A549 (cell line): Measurements from ENCODE around the gene WBP2. TPM values are rescaled to one million over a fixed set of nuclear protein-coding genes. Genes with fewer than 3 reads are reported as not detected.

Experiments
- ATAC-seq, 2 experiments: fragments of 200-7000 bp in 1 of 2; fragments of >200 bp in 1 of 2; cut with Nextera tagmentation in 1 of 2; cut with Tn5 transposase in 1 of 2; 3 replicates each; pipeline versions ENCODE4 v1.8.0 to v1.9.1; 2018 to 2020; ENCODE audit warnings: mild to moderate bottlenecking in 1 of 2, moderate library complexity in 1 of 2
- CTCF ChIA-PET: fragments of 300-600 bp; sonication (Branson Sonifier 250); formaldehyde crosslinking; extraction: SDS; loops from one replicate; lab custom pipeline; 2021; ENCODE audit warnings: antibody characterized with exemption, inconsistent platforms; lab: Yijun Ruan, JAX
- POLR2A ChIA-PET: fragments of 350-600 bp; formaldehyde crosslinking; extraction: SDS; loops from one replicate; lab custom pipeline; 2021; ENCODE audit warnings: antibody characterized with exemption, inconsistent platforms; lab: Yijun Ruan, JAX
- DNase-seq, 2 experiments: peaks; one replicate each; pipeline versions ENCODE4 v3.0.0 to v3.0.0-alpha.2; 2011 to 2016; ENCODE audit warnings: low read depth in 1 of 2, low spot score in 1 of 2
- FAIRE-seq: peaks from 2 replicates; lab custom pipeline; 2011; peaks lifted over from hg19 to GRCh38; lab: Jason Lieb, UNC
- H3K27ac ChIP-seq, 2 experiments: fragments of >200 bp; sonication (Bioruptor Twin); formaldehyde crosslinking; 3 replicates each; pipeline ENCODE4 v1.5.1; 2016 to 2017
- H3K4me1 ChIP-seq: fragments of >200 bp; sonication (Bioruptor Twin); formaldehyde crosslinking; 3 replicates; pipeline ENCODE4 v1.6.1; 2016
- H3K4me2 ChIP-seq: fragments of >200 bp; sonication (Bioruptor Twin); formaldehyde crosslinking; 3 replicates; pipeline ENCODE4 v1.6.1; 2016
- H3K4me3 ChIP-seq: fragments of >200 bp; sonication (Bioruptor Twin); formaldehyde crosslinking; 3 replicates; pipeline ENCODE4 v1.5.1; 2016
- H3K9me3 ChIP-seq: fragments of >200 bp; sonication (Bioruptor Twin); formaldehyde crosslinking; 3 replicates; pipeline ENCODE4 v1.6.1; 2016
- BCL3 ChIP-seq: fragments of >200 bp; sonication (Bioruptor Twin); formaldehyde crosslinking; IDR thresholded peaks from 3 replicates; pipeline ENCODE4 v1.6.1; 2016
- CBX2 ChIP-seq: fragments of 200-600 bp; sonication (generic); IDR thresholded peaks from 2 replicates; pipeline ENCODE4 v1.6.1; 2016; ENCODE audit warnings: low read depth, mild to moderate bottlenecking, borderline replicate concordance
- CEBPB ChIP-seq, 2 experiments: fragments of >200 bp in 1 of 2; sonication (Bioruptor Twin) in 1 of 2; formaldehyde crosslinking in 1 of 2; IDR thresholded peaks; 2 replicates each; pipeline ENCODE4 v1.6.1; 2012 to 2016
- CHD2 ChIP-seq: fragments of 150-350 bp; IDR thresholded peaks from 2 replicates; pipeline ENCODE4 v1.6.1; 2014; ENCODE audit warnings: low read length; ENCODE audit not compliant: partially characterized antibody
- CTCF ChIP-seq: fragments of >200 bp; sonication (Bioruptor Twin); formaldehyde crosslinking; IDR thresholded peaks from 3 replicates; pipeline ENCODE4 v1.5.1; 2016
- E2F6 ChIP-seq: IDR thresholded peaks from 2 replicates; pipeline ENCODE4 v1.6.1; 2012; ENCODE audit warnings: low read depth, borderline replicate concordance
- ELK1 ChIP-seq: fragments of 150-350 bp; IDR thresholded peaks from 2 replicates; pipeline ENCODE4 v1.6.1; 2014; ENCODE audit warnings: low read depth, mild to moderate bottlenecking, low read length
- FOSL2 ChIP-seq, 2 experiments: fragments of 450-650 bp in 1 of 2; fragments of >200 bp in 1 of 2; sonication (Bioruptor Twin) in 1 of 2; formaldehyde crosslinking; IDR thresholded peaks; 2 replicates each; pipeline versions ENCODE4 v1.5.0 to v1.6.1; 2016 to 2020; ENCODE audit warnings: mild to moderate bottlenecking in 1 of 2, moderate library complexity in 1 of 2
- HES2 ChIP-seq: fragments of >200 bp; sonication (Bioruptor Twin); formaldehyde crosslinking; IDR thresholded peaks from 2 replicates; pipeline ENCODE4 v1.6.1; 2016
- HMGXB4 ChIP-seq: fragments of 250-450 bp; sonication (Bioruptor Pico); IDR thresholded peaks from 2 replicates; pipeline ENCODE4 v1.5.0; 2021; ENCODE audit warnings: mild to moderate bottlenecking, moderate library complexity, borderline replicate concordance
- JUNB ChIP-seq: fragments of >200 bp; sonication (Bioruptor Twin); formaldehyde crosslinking; IDR thresholded peaks from 2 replicates; pipeline ENCODE4 v1.6.1; 2016
- KDM5A ChIP-seq: fragments of 200-600 bp; sonication (generic); IDR thresholded peaks from 2 replicates; pipeline ENCODE4 v1.6.1; 2016; ENCODE audit warnings: antibody characterized with exemption, mild to moderate bottlenecking
- MAX ChIP-seq: IDR thresholded peaks from 2 replicates; pipeline ENCODE4 v1.6.1; 2012
- NPAS2 ChIP-seq: fragments of 250-450 bp; sonication (Bioruptor Pico); IDR thresholded peaks from 2 replicates; pipeline ENCODE4 v1.8.0; 2022; ENCODE audit warnings: mild to moderate bottlenecking, moderate library complexity, borderline replicate concordance
- PBX3 ChIP-seq: IDR thresholded peaks from 2 replicates; pipeline ENCODE4 v1.6.1; 2012
- PHF8 ChIP-seq: fragments of 200-600 bp; sonication (generic); IDR thresholded peaks from 2 replicates; pipeline ENCODE4 v1.6.1; 2016; ENCODE audit warnings: low read depth, mild to moderate bottlenecking, antibody characterized with exemption, moderate library complexity, borderline replicate concordance
- POLR2AphosphoS2 ChIP-seq: conservative IDR thresholded peaks from 2 replicates; pipeline ENCODE4 v1.6.1; 2012; ENCODE audit warnings: low read length, improper control_type of control experiment, inconsistent platforms
- RAD21 ChIP-seq, 2 experiments: fragments of >200 bp in 1 of 2; sonication (Bioruptor Twin) in 1 of 2; formaldehyde crosslinking in 1 of 2; IDR thresholded peaks in 1 of 2; conservative IDR thresholded peaks in 1 of 2; 2 replicates in 1 of 2; 3 replicates in 1 of 2; pipeline ENCODE4 v1.6.1; 2012 to 2018; ENCODE audit warnings: inconsistent platforms in 1 of 2
- RCOR1 ChIP-seq: fragments of 150-350 bp; IDR thresholded peaks from 2 replicates; pipeline ENCODE4 v1.6.1; 2014; ENCODE audit warnings: antibody characterized with exemption, low read length, low read depth
- RFX5 ChIP-seq: fragments of 450-650 bp; IDR thresholded peaks from 2 replicates; pipeline ENCODE4 v1.7.1; 2014; ENCODE audit warnings: antibody characterized with exemption, mild to moderate bottlenecking, moderate library complexity
- SMC3 ChIP-seq: fragments of >200 bp; sonication (Bioruptor Twin); formaldehyde crosslinking; IDR thresholded peaks from 3 replicates; pipeline ENCODE4 v1.6.1; 2018; ENCODE audit warnings: inconsistent platforms
- TP53 ChIP-seq: fragments of 250-450 bp; sonication (Bioruptor Pico); IDR thresholded peaks from 2 replicates; pipeline ENCODE4 v1.5.0; 2021; ENCODE audit warnings: mild to moderate bottlenecking, moderate library complexity
- ZNF302 ChIP-seq: fragments of 250-450 bp; sonication (Bioruptor Pico); IDR thresholded peaks from 2 replicates; pipeline ENCODE4 v1.9.0; 2021; ENCODE audit warnings: inconsistent platforms, mild to moderate bottlenecking, moderate library complexity
- WGBS: methylation state at CpG from one replicate; pipeline ENCODE4 v1.1.6; 2017; ENCODE audit errors: missing lambda C conversion rate; 5-methylcytosine and 5-hydroxymethylcytosine counted together
- polyA plus RNA-seq, 4 experiments: library from polyadenylated mRNA; depleted of rRNA in 3 of 4; stranded (reverse); fragments of >200 nt; fragmentation: RNase III in 1 of 4; extraction: RNeasy Plus Mini Kit Qiagen cat#74134 plus additional on column Dnase treatment in 1 of 4; gene quantifications; 2 replicates in 3 of 4; 3 replicates in 1 of 4; pipeline ENCODE4 v1.2.3, GENCODE V29; 2011 to 2017

The WBP2 gene
- polyA plus RNA-seq, 2 of the 4 experiments (the other 2 are of a cell fraction), result 39.7 to 131 TPM

- FAIRE-seq, result no peak
- peak; percentile 44 to 92 for DNase-seq
- H3K9me3 ChIP-seq, result no peaks in the 10 kb centered on the region
- H3K4me3 ChIP-seq, result no peak overlapping the region
- H3K27ac ChIP-seq, result peak overlapping the region in 1 of 2 experiments; percentile 27; a peak in 2 of 6 replicates
- ATAC-seq, result peak; percentile 73 to 86; a peak in 5 of 6 replicates
- 64% methylated on average over 16 of the region's 21 CpGs for WGBS
- POLR2A ChIA-PET, result interaction anchor here (0.8 to 4.4 kb wide), 3 partner anchors 28 to 51 kb away, joined by 3 to 20 read pairs (median 3); partner anchors contain the start of gene WBP2
- peaks cover 5% of the 10 kb centered on the region; the same call in 1 of the 3 replicates for H3K4me1 ChIP-seq
- H3K4me2 ChIP-seq, result no peak overlapping the region
- TF ChIP-seq RAD21 (conservative IDR thresholded peaks at IDR 0.05 in 1 of 2, IDR thresholded peaks at IDR 0.05 in 1 of 2) (peak; percentile 40 to 45; a peak in 3 of 5 replicates), HES2 (no peak), POLR2AphosphoS2 (no peak), CEBPB (IDR thresholded peaks at IDR 0.05) (no peak), CTCF (peak; percentile 55), SMC3 (peak; percentile 54), E2F6 (no peak), PHF8 (no peak)
- CTCF ChIA-PET, result interaction anchor here (0.6 to 37.0 kb wide), 26 partner anchors 0 to 161 kb away, joined by 3 to 691 read pairs (median 6); partner anchors contain the start of genes GALK1, RECQL5, SAP30BP and TRIM47
These were observed 27.6 kb downstream of the WBP2 start for GRCh38 chr17:75827308-75828075.

- CTCF ChIA-PET, result interaction anchor here (0.6 to 37.0 kb wide), 27 partner anchors 0 to 206 kb away, joined by 3 to 691 read pairs (median 5); partner anchors contain the start of genes CDK3, GALK1, RECQL5 and SAP30BP
- peaks cover 5% of the 10 kb centered on the region; the same call in 1 of the 3 replicates for H3K4me1 ChIP-seq
- no peak overlapping the region for H3K4me2 ChIP-seq
- ATAC-seq (no peak), DNase-seq (no peak), FAIRE-seq (no peak)
- H3K27ac ChIP-seq, result no peak overlapping the region
- WGBS, result 76% methylated on average over 14 of the region's 14 CpGs
- TF ChIP-seq PBX3 (no peak), BCL3 (no peak), RAD21 (conservative IDR thresholded peaks at IDR 0.05 in 1 of 2, IDR thresholded peaks at IDR 0.05 in 1 of 2) (no peak), HMGXB4 (CRISPR knock-in tag) (no peak), RFX5 (no peak), CHD2 (no peak), ELK1 (no peak), JUNB (no peak), MAX (no peak), CBX2 (no peak), FOSL2 (IDR thresholded peaks at IDR 0.05) (no peak), FOSL2 (CRISPR knock-in tag; IDR thresholded peaks at IDR 0.05) (no peak), ZNF302 (no peak), RCOR1 (no peak), SMC3 (no peak), NPAS2 (CRISPR knock-in tag) (no peak), TP53 (no peak), PHF8 (no peak), KDM5A (no peak)
- no peak overlapping the region for H3K4me3 ChIP-seq
- H3K9me3 ChIP-seq, result no peaks in the 10 kb centered on the region
- POLR2A ChIA-PET, result interaction anchor here (0.8 to 4.4 kb wide), 3 partner anchors 29 to 50 kb away, joined by 3 to 20 read pairs (median 3); partner anchors contain the start of gene WBP2
These were observed 28.4 kb downstream of the WBP2 start for GRCh38 chr17:75826561-75827307.
